Suprapubic skin (tissue), 4 donors: ENCODE measurements around the gene ADAT1.

Source experiments
- POLR2A ChIP-seq, 2 donors: fragments of 450-650 bp; IDR thresholded peaks; one replicate each; pipeline ENCODE4 v1.6.1; 2017; ENCODE audit warnings: antibody characterized with exemption in 2 of 2, mild to moderate bottlenecking in 2 of 2, moderate library complexity in 2 of 2
- POLR2AphosphoS5 ChIP-seq, 3 donors: sonication (generic); formaldehyde crosslinking; IDR thresholded peaks; one replicate each; pipeline ENCODE4 v1.6.1; 2017; ENCODE audit warnings: antibody characterized with exemption in 3 of 3
- TF ChIP-seq, protein P1 (sequence below), 2 donors: fragments of 200-600 bp in 1 of 2; fragments of 450-650 bp in 1 of 2; sonication (generic) in 1 of 2; IDR thresholded peaks; one replicate each; pipeline ENCODE4 v1.5.1; 2016 to 2019; ENCODE audit warnings: antibody characterized with exemption in 2 of 2, mild to moderate bottlenecking in 1 of 2, moderate library complexity in 1 of 2

- TF ChIP-seq, protein P1, sequence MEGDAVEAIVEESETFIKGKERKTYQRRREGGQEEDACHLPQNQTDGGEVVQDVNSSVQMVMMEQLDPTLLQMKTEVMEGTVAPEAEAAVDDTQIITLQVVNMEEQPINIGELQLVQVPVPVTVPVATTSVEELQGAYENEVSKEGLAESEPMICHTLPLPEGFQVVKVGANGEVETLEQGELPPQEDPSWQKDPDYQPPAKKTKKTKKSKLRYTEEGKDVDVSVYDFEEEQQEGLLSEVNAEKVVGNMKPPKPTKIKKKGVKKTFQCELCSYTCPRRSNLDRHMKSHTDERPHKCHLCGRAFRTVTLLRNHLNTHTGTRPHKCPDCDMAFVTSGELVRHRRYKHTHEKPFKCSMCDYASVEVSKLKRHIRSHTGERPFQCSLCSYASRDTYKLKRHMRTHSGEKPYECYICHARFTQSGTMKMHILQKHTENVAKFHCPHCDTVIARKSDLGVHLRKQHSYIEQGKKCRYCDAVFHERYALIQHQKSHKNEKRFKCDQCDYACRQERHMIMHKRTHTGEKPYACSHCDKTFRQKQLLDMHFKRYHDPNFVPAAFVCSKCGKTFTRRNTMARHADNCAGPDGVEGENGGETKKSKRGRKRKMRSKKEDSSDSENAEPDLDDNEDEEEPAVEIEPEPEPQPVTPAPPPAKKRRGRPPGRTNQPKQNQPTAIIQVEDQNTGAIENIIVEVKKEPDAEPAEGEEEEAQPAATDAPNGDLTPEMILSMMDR (IDR thresholded peaks at IDR 0.05), result no peak
- no peak for TF ChIP-seq POLR2A (IDR thresholded peaks at IDR 0.05)
- no peak for TF ChIP-seq POLR2AphosphoS5 (IDR thresholded peaks at IDR 0.05)
Measured at GRCh38 chr16:75644240-75645012, 21.3 kb upstream of the ADAT1 start.
